ENCODE data around the gene TMEM263.
"Not testable (repeated sequence)": the region's sequence is repeated elsewhere in the genome, so short reads cannot be mapped to it uniquely, and the experiment has no call there.

Gene TMEM263

GRCh38 chr12:106987846-106988245 is 32.1 kb downstream of the TMEM263 start:
- DNase-seq = no peak

GRCh38 chr12:106994579-106995220 is 39.0 kb downstream of the TMEM263 start:
- DNase-seq = peak; percentile 43

- not testable (repeated sequence) for DNase-seq
These were observed 40.4 kb downstream of the TMEM263 start for GRCh38 chr12:106996102-106996501.

GRCh38 chr12:106997916-106998315 is 42.2 kb downstream of the TMEM263 start:
- no peak for DNase-seq

- DNase-seq = no peak
These were observed 43.7 kb downstream of the TMEM263 start for GRCh38 chr12:106999446-106999845.

- not testable (repeated sequence) for DNase-seq
These were observed 47.0 kb downstream of the TMEM263 start for GRCh38 chr12:107002665-107003064.

GRCh38 chr12:107007411-107007810 is 51.7 kb downstream of the TMEM263 start:
- DNase-seq = no peak

- no peak for DNase-seq
These were observed 55.8 kb downstream of the TMEM263 start for GRCh38 chr12:107011519-107011918.

- no peak for DNase-seq
These were observed 57.2 kb downstream of the TMEM263 start for GRCh38 chr12:107012736-107013425.

GRCh38 chr12:107014055-107014454 is 58.3 kb downstream of the TMEM263 start:
- DNase-seq = no peak

- DNase-seq = no peak
These were observed 61.3 kb downstream of the TMEM263 start for GRCh38 chr12:107017042-107017441.

GRCh38 chr12:107019546-107019945 is 63.8 kb downstream of the TMEM263 start:
- DNase-seq = no peak

All from kidney glomerular epithelial cell (primary cell).